Fibroblast of skin of right quadriceps (primary cell): ENCODE results near the gene GJB3.
"Not testable (repeated sequence)": the region's sequence is repeated elsewhere in the genome, so short reads cannot be mapped to it uniquely, and the experiment has no call there.

Source experiments
- DNase-seq: peaks from one replicate; pipeline ENCODE4 v3.0.0-alpha.2; 2013

GJB3 gene

GRCh38 chr1:34786521-34787325, 5.7 kb downstream of the GJB3 start:
- peak; percentile 43 for DNase-seq

GRCh38 chr1:34787461-34788420, 6.7 kb downstream of the GJB3 start:
- no peak for DNase-seq

- DNase-seq, result no peak
These were observed 10.0 kb downstream of the GJB3 start for GRCh38 chr1:34790985-34791384.

GRCh38 chr1:34792424-34792823, 11.4 kb downstream of the GJB3 start:
- no peak for DNase-seq

- DNase-seq, result no peak
These were observed 12.1 kb downstream of the GJB3 start, which contains the start of gene GJA4 for GRCh38 chr1:34792868-34793727. GJA4 (plus strand) TSS chr1:34792999; CDS start chr1:34794214, 1,215 bp downstream.

- no peak for DNase-seq
These were observed 13.2 kb downstream of the GJB3 start for GRCh38 chr1:34794001-34794789.

GRCh38 chr1:34794790-34795180, 13.8 kb downstream of the GJB3 start:
- no peak for DNase-seq

GRCh38 chr1:34795916-34796315, 14.9 kb downstream of the GJB3 start:
- no peak for DNase-seq

GRCh38 chr1:34796990-34797389, 16.0 kb downstream of the GJB3 start:
- DNase-seq, result no peak

- no peak for DNase-seq
These were observed 19.2 kb downstream of the GJB3 start for GRCh38 chr1:34800214-34800613.

GRCh38 chr1:34803770-34804169, 22.8 kb downstream of the GJB3 start:
- DNase-seq, result no peak

- no peak for DNase-seq
These were observed 25.4 kb downstream of the GJB3 start for GRCh38 chr1:34806396-34806795.

GRCh38 chr1:34808051-34808810, 27.2 kb downstream of the GJB3 start:
- no peak for DNase-seq

GRCh38 chr1:34810781-34811180, 29.8 kb downstream of the GJB3 start:
- DNase-seq, result not testable (repeated sequence)

GRCh38 chr1:34816332-34816731, 35.3 kb downstream of the GJB3 start:
- DNase-seq, result no peak

GRCh38 chr1:34816778-34817177, 35.8 kb downstream of the GJB3 start:
- no peak for DNase-seq

- DNase-seq, result not testable (repeated sequence)
These were observed 37.8 kb downstream of the GJB3 start for GRCh38 chr1:34818862-34819261.

- no peak for DNase-seq
These were observed 41.2 kb downstream of the GJB3 start for GRCh38 chr1:34822202-34822601.

GRCh38 chr1:34824817-34825454, 43.9 kb downstream of the GJB3 start:
- no peak for DNase-seq

GRCh38 chr1:34825455-34826091, 44.6 kb downstream of the GJB3 start:
- DNase-seq, result no peak
